ENCODE data around the gene GPAM.
"Not testable (repeated sequence)": the region's sequence is repeated elsewhere in the genome, so short reads cannot be mapped to it uniquely, and the experiment has no call there.

GPAM gene

DNA sequence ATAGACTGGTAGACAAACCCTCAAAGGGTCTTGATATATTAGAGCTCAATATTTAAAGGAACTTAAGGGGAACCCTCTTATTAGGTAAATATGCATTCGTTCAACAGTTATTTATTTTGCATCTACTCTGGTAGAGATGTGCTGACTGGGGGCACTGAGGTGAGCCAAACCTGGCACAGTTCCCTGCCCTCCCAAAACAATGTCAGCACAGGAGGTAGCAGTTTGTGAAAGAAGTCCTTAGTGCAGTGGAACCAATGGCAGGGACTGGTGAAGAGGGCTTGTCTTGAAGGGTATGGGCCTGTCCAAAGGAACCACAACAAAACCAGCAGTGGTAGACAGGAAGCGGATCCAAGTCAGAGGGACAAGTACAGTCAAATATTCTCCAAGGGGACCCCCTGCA is 32.6 kb upstream of the GPAM start:
- DNase-seq: no peak

DNA sequence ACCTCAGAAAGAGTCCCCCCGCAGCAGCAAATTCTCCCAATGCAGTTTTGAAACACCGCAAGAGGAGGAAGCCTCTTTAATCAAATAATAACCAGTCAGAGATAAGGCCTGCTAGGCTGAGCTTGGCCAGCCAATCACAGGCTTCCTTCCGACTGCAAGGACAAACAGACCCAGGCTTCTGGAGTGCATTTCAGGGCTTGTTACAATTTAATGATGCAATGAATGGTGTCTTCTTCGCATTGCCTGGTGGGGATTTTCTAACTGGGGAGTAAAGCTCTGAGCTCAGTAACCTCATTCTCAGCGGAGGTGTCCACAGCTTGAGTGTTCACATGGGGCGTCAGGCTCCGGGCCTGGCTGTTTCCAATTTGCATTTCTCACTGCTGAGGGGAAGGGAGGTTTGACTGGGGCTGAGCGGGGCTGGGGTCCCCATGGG is 31.8 kb upstream of the GPAM start:
- no peak for DNase-seq

DNA sequence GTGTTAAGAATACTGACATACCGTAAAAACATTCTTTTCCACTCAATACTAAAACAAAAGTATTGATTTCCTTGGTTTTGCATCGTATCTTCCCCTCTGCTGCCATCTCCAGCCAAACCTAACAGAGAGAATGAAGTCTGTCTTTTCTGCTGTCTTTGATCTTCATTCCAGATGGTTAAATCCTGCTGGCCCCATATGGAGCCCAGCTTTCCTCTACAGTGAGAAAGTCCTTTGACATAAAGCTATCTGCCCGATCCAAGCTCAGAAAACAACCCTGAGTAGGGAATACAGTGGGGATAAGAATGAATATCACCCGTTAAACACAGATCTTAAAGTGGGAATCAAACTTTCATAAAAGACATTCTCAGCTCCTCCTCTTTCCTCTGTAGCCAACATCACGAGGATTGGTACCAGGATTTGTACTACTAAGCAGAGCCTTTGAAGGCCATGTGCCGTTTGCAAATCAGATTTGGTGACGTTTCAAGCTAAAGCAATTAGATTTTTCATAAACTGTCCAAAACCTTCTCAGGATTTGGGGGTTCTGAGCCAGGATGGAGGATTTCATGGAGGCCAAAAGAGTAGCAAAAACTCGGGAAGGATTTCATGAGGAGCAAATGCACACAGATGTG is 30.8 kb upstream of the GPAM start:
- no peak for DNase-seq

DNA sequence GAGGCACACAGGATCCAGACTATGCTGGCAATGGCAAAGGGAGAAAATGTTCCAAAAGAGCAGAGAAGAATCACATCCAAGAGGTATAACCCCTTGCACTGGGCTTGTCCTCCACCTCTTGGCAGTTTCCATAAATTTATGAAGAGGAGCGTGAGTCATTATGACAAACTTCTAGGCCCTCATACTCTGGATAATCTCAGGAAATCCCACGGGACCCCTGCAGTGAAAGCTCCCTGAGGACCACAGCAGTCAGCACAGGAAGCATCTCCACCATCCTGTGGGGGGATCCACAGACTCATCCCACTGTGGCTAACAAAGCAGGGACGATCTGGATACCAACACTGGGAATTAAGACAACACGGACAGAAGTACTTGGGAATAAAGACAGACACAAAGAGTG is 30.3 kb upstream of the GPAM start:
- DNase-seq: no peak

DNA sequence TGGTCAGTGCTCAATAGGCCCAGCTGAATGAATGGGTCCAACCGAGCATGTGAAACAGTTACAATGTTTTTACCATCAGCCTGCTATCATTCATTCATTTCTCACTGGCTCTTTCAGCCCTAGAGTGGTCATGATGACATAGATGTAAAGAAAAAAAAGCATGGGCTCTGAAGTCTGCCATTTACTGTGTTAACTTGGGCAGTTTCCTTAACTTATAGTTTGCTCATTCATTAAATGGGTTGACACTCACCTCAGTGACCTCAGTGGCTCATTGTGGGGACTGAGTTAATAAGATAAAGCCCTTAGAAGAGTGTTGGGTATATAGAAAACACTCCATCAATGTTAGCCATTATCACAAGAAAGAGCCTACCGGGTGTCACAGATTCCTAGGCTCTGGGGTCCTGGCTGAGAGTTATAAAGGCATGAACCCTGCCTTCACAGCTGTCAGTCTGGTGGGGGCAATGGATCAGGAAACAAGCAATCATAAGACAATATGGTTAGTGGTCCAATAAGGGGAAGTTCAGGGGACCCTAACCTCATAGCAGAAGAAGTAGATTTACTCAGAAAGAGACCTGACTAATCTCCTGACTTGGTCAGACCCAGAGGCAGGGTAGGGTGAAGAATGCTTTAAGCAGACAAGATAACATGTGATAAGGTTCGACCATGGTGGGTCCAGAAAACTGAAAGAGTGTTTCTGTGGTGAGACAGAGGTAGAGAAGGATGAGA is 29.7 kb upstream of the GPAM start:
- DNase-seq: no peak

DNA sequence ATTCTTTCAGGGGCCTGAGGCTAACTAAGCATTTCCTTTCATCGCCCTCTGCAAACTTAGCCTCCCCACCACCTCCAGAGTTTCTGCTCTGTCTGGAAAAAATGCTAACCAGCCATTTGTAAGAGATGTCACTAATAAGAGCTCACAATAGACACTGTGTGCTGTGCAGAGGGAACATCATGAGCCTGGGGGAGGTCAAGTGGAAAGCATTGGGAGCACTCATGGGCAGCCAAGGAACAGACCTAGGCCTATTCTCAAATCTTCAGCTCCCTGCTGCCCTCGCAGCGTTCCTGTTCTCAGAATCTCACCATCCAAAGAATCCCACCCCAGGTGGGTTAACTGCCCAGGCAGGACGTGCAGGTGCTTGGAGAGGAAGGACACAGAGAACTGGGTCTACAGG is 27.1 kb upstream of the GPAM start:
- DNase-seq: no peak

DNA sequence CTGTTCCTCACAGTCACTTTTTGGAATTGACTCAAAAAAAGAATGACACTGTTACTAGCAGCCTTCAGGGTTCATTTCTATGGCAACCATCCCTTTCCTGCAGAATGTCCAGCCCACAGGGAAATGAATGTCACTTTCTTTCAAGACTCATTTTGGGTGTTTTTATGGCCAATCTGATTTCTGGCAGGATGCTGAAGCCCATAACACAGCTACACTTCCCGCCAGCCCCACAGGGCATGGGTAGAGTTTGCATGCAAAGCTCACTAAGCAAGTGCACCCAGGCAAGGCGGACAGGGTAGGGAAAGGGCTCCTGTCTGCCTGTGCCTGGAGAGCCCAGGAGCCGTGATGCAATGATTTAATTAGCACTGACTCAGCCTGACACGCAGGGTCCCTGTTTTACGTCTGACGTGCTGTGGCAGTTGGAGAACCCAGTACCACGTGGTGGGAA is 26.1 kb upstream of the GPAM start:
- no peak for DNase-seq

DNA sequence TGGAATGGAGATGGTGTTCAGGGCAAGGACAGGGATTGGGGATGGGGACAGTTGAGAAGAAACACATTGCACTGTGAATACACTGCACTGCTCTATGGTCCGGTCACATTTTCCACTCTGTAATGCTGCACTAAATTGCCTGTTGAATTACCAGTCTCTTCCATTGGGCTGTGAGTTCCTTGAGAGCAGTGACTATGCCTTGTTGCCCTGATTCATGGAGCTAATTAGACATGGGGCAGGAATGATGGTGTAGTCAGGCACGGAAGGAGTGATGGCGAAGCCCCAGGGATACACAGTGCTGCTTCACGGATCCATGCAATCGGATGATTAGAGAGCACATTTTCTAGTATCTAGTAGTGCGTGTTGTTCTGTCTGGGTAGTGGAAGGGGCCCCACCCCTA is 25.4 kb upstream of the GPAM start:
- DNase-seq: no peak

DNA sequence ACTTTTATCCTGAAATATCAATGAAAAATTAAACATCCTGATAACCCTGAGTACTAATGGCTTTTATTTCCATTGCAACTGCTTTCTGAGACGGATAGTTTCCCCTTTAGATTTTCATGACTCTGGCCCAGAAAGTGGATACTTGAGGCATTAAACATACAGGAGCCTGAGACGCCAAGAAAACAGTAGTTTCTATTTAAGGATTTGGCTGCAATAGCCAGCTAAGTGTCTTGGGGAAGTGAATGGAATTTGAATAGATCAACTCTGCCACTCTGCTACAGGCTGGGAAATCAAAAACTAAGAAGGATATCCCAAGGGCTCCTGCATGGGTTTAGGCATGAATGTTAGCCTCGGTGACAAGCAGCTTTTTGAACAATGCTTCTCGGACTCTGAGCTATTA is 24.7 kb upstream of the GPAM start:
- no peak for DNase-seq

DNA sequence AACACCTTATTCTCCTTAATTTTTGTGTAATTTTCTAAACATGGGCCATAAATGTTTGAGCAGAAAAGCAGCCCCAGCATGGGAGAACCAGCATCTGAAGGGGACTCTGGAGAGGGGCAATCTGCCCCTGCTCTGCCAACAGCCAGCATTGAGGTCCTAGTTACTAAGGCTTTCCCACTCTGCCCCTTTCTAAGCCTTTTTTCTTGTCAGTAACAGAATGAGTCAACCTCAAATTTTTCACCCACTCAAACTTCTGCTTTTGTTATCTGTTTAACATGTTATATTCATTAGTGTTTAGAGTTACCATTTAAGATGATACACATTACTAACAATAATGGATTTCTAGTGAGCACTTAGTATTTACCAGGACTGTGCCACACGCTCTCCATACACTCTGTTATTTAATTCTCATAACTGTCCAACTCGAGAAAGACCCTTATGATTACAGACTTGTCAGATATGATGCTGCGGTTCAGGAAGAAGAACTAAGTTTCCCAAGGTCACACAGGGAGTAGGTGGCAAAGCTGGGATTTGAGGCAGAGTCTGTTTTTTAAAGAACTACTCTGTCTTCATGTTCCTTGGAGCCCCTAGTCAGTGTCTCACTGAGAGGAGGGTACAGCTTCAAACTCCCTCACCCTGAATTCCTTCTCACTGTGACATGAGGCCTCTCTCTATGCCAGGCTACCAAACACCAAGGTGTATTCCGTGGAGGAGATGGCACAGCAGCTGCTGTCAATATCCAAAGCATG is 19.9 kb upstream of the GPAM start:
- DNase-seq: no peak

DNA sequence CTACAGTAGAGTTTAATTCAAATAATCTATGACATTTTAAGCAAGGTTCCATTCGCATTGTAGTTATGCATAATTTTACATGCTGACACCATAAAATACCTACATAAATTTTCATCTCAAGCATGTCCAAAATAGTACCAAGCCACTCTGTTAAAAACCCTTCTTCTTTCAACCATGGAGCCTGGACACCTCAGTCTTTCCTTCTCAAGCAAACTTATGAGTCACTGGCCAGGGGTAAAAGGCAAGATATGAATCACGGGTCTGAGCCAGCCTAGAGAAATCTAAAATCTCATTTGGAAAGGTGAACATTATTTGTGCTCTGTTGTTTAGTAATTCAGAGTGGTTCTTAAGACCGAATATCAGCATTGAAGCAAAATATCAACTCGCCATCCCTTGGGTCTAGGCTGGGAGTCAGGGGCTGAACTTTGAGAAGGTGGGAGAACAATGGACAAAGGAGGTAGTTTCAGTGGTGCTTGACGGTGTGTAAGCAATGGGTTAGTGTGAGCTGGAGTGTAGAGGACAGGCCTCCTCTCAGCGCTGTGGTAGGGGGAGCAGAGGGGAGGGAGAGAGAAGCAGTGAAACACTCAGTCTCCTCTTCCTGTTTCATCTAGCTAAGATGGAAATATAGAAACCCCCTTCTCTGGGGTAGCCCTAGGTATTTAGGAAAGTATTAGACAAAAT is 19.1 kb upstream of the GPAM start:
- DNase-seq: no peak

DNA sequence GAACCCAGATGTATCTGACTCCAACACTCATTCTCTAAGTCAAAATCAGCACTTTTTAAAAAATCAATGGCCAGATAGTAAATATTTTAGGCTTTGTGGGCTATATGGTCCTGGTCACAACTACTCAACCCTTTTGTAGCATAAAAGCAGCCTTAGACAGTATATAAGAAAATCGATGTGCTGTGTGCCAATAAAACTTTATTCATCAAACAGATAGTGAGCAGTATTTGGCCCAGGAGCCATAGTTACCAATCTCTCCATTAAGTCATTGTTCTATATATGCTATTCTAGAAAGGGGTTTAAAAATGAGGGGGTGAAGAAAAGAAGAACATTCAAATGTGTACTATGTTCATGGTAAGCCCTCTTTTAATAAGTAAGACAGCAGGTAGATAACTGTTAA is 18.5 kb upstream of the GPAM start:
- no peak for DNase-seq

DNA sequence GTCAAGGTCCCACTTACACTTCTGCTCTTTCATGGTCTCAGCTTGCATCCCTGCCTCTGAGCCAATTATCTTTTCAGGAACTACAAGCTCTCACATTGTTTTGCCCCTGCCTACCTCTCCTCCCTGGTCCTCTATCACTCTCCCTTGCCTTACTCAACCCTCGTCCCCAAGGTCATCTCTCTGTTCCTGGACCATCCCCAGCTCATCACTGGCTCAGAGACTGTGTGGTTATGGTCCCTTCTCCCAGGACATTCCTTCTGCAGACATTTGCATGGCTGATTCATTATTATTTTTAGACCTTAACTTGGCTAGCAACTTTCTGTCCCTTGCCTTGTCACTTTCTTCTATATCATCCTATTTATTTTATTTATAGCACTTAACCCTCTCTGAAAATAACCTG is 17.8 kb upstream of the GPAM start:
- no peak for DNase-seq

DNA sequence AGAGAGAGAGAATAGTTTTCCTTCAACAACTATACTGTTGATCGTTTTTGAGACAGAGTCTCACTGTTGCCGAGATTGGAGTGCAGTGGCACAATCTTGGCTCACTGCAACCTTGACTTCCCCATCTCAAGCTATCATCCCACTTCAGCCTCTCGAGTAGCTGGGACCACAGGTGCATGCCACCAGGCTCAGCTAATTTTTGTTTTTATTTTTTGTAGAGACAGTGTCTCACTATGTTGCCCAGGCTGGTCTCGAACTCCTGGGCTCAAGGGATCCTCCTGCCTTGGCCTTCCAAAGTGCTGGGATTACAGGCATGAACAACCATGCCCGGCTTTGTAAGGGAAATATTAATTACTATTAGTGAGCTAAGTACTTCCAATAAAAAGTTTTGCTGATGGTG is 16.7 kb upstream of the GPAM start:
- not testable (repeated sequence) for DNase-seq

DNA sequence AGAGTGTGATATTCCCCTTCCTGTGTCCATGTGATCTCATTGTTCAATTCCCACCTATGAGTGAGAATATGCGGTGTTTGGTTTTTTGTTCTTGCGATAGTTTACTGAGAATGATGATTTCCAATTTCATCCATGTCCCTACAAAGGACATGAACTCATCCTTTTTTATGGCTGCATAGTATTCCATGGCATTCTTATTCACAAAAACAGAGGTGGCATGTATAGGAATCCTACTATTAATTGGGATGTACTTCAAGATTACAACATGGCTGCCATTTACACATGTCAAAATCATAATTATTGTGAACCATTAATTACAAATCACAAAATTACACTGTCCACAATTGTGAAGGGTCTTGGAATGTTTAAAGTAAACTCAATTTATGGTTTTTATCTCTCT is 14.1 kb upstream of the GPAM start:
- not testable (repeated sequence) for DNase-seq

DNA sequence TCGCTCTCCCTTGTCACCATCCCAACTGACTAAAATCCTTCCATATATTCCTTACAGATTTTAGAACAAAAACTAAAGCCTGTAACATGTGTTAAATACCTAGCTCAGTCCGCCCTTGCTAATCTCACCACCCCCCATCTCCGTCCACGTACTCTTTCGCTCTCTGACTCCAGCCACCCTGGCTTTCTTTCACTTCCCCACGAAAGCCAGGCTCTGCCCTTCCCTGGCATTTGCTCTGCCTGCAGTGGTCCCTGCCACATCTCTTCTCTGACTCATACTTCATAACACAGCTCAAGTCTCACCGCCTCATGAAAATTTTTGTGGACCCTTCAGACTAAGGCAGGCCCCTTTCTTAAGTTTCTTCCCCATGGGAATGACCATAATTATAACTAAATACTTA is 11.7 kb upstream of the GPAM start:
- DNase-seq: no peak

DNA sequence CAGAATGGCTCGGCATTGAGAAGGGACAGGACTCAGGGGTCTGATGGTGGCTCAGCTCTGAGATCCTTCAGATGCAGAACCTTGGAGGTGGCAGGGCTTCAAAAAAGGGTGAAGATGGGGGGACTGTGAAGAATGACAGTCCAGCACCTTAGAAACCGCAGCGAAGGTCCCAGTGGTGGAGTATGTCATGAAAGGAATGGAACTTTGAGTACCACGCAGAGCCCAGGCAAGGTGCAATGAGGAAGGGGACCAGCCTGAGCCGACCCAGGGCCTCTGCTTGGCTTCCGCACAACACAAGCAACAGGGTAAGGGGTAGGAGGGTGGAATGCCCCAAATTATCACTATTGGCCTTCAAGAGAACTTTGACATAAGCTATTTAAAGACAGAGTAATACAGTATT is 8.2 kb upstream of the GPAM start:
- DNase-seq: no peak

DNA sequence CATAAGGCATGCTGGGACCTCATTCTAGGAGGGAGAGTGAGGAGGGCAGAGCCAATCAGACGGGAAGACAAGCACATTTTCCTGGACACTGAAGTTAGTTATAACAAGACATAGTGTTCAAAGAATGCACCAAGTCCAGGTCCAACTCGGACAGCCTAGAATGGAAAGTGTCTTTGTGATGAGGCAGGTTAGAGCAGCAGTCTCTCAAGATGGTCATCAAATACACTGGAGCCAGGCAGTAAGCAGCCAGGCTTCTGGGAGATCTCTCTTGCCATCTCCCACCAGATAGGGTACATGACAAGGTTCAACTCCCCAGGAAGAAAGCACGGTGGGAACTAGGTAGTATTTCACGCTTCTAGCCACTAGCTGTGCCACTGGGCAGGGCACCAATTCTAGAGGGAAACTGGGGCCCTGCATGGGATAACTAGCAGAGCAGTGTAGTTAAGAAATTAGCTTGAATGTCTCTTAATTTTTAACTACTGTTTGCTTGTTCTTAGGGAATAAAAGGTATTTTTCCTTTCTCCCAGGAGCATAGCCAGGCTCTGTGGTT is 7.6 kb upstream of the GPAM start:
- DNase-seq: no peak

DNA sequence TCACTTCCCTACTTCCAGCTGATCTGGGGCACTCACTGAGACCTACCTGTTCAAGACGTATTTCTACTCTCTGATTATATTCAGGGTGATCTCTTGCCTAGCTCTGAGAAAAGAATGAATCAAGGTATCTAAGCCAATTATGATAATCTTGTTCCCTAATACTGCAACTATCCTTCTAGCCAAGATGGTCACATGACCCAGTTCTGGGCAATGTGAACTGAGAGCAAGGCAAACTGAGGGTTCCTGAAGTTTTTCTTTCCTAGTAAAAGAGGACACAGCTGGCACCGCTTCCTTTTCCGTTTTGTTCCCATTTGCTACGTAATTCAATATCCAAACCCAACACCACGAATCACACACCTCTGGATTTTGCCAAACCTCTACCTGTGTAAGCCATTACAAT is 5.9 kb upstream of the GPAM start:
- no peak for DNase-seq

DNA sequence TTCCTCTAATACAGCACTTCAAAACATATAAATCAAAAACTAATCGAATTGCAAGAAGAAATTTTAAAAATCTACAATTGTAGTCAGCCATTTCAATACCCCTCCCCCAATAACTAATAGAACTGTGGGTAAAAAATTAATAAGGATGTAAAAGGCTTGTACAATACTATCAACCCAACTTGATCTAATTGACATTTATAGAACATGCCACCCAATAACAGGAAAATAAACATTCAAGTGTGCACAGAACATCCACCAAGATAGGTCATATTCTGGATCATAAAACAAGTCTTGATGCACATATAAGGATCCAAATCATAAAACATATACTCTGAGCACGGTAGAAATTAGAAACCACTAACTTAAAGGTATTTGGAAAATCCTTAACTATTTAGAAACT is 4.0 kb upstream of the GPAM start:
- DNase-seq: no peak

DNA sequence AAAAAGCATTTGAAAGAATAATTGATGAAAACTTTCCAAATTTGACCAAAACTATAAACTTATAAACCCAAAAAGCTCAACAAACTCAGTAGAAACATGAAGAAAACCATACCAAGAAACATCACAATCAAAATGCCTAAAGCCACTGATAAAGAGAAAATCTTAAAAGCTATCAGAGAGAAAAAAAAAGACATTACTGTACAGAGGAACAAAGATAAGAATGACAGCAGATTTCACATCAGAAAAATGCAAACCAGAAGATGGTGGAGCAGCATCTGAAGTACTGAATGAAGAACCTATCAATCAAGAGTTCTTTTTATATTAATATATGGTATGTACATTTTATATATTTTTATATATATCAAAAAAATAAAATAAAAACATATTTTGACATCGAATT is 2.4 kb upstream of the GPAM start:
- DNase-seq: no peak

DNA sequence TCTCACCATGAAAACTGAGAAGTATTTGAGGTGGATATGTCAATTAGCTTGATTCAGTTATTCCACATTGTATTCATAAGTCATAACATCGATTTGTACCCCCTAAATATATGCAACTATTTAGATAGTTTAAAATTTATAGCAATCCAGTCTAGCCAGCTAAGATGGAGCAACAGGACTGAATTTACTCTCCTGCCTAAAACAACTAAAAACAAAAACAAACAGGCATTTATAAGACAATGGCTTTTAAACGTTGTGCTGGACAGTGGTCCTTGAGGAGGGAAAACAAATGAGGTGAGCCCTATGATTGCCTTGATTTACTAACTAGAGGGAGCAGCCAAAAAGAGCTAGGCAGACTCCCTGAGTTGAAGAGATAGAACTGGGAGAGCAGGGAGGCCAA is 814 bp upstream of the GPAM start:
- DNase-seq: no peak

DNA sequence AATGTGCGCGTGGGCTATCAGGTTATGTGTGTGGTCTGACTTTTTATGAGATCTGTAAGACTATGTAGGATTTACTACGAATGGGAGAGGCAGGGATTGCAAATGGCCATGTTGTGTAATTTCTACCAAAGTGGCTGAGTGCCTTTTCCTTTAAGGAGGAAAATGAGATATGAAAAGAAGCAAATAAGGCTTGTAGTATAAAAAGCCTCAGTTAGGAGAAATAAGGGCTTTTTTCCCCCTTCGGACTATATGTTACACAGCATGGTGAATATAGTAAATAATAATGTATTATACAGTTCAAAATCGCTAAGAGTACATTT is 447 bp upstream of the GPAM start:
- no peak for DNase-seq
